PC-3 (cell line): Measurements from ENCODE around the gene GALNT11.

ENCODE experiments used
- CTCF ChIP-seq: fragments of 300-600 bp; sonication (generic); conservative IDR thresholded peaks from 2 replicates; pipeline ENCODE4 v1.5.1; 2017; ENCODE audit warnings: antibody characterized with exemption, low read depth, mild to moderate bottlenecking, low read length
- EZH2 ChIP-seq: fragments of 300-600 bp; sonication (generic); IDR thresholded peaks from one replicate; pipeline ENCODE4 v1.6.1; 2017; ENCODE audit warnings: antibody characterized with exemption, mild to moderate bottlenecking, low read length; ENCODE audit not compliant: unreplicated experiment
- EZH2phosphoT487 ChIP-seq: fragments of 300-600 bp; sonication (generic); IDR thresholded peaks from 2 replicates; pipeline ENCODE4 v1.6.1; 2018; ENCODE audit warnings: mild to moderate bottlenecking, antibody characterized with exemption, low read length, borderline replicate concordance

- TF ChIP-seq EZH2phosphoT487: no peak
- no peak for TF ChIP-seq CTCF
- TF ChIP-seq EZH2: no peak
Observed at GRCh38 chr7:151999424-152000090, 25.9 kb upstream of the GALNT11 start.
